Glomerular visceral epithelial cell (primary cell): ENCODE results near the gene HOXC5.
"Not testable (repeated sequence)": the region's sequence is repeated elsewhere in the genome, so short reads cannot be mapped to it uniquely, and the experiment has no call there.

Experiments used
- DNase-seq: peaks from one replicate; pipeline ENCODE4 v3.0.0-alpha.2; 2016; ENCODE audit errors: extremely low spot score

HOXC5 gene

DNA sequence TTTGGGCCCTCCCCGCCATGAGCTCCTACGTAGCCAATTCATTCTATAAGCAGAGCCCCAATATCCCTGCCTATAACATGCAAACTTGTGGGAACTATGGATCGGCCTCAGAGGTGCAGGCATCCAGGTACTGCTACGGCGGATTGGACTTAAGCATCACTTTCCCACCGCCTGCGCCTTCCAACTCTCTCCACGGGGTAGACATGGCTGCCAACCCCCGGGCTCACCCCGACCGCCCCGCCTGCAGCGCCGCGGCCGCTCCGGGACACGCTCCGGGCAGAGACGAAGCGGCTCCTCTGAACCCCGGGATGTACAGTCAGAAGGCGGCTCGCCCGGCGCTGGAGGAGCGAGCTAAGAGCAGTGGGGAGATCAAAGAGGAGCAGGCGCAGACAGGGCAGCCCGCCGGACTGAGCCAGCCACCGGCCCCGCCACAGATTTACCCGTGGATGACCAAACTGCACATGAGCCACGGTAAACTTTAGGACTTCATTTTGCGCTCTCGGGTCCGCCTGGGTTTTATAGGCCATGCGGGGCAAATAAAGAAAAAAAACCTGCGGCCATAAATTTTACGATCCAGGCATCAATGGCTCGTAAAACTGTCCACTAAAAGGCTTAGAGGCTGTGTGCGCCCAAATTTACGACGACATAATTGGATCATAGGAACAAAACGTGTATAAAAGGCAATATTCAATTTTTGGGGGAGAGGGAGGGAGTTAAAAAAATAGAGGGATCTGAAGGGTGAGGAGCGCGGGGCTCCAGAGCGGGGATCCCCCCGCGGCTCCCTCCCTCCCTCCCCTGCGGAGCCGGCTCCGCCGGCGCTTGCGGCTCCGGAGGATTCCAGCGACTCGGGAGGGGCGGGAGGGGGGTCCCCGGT, 493 bp downstream of the HOXC5 start:
- peak; percentile 26 for DNase-seq

DNA sequence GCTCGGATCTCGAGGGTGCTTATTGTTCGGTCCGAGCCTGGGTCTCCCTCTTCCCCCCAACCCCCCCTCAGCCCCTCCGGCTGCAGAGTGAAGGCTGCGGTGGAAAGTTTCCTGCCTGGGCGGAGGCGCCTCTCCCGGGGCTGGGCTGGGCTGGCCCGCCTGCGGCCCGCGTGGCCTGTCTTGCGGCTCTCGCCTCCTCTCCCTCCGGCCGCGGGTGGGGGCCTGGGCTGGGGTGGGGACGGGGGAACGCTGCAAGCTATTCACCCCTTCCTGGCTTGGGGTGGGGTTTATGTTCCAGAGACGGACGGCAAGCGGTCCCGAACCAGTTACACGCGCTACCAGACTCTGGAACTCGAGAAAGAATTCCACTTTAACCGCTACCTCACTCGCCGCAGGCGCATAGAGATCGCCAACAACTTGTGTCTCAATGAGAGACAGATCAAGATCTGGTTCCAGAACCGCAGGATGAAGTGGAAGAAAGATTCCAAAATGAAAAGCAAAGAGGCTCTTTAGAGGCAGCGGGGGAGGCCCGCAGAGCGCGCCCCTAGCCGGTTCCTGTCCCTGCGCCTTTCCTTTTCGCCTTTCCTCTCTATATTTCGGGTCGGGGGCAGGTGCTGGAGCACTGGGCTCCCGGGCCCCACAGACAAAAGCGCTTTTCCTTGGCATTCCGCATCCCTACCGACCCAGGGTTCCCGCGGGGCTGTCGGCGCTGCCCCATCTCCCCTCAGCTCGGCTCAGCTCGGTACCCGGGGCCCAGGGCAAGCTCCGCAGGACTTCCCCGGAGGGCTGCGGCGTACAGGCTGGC, 1.3 kb downstream of the HOXC5 start:
- DNase-seq: no peak

DNA sequence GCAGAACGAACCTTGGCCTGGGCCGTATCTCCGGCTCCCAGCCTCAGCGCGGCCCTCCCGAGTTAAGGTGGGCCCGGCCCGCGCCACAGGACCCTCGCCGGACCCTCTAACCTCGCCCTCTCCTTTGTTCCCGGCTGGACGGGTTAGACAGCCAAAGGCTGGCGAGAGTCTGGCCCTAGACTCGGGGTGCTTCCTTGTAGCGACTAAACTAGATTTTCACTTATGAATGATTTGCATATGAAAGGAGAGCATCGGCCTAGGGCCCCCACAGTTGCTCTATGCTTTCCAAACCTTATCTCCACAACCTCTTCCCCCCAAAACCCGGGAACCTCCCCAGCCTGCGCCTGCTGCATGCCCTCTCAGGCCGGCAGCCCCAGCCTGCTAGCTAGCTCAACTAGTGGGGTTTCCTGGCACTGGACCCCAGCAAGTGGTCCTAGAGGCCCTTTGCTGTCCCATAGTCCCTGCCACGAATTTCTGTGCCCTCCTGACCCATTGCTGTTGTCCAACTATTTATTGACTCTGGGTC, 2.0 kb downstream of the HOXC5 start:
- no peak for DNase-seq

DNA sequence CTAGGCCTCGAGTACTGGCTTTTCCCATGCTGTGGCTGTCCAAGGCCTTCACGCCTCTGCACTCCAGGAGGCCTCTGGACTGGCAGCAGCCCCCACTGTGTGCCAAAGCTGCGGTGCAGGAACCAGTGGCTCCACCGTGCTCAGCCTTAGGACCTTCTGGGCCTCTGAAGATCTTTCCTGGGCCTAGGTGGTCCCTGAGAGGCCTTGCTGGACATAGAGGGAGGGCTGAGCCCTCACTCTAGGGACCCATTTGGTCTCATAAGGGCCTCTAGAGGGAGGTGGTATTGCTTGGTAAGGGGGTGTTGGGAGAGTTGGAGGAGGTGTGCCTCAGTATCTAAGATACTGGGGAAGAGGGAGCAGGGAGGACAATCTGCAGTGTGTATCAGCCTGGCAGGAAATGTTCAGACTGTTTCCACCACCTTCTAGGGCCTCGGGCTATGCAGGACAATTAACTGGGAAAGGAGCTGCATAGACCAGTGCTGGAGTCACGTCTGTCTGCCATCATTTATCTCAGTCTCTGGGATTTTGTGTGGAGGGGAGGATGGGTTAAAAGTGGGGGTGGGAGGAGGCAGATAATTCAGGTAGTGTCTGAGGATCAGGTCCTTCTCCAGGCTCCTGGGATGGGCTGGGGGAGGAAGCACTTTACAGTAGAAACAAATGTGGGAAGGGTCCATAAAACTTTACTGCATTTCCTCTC, 2.9 kb downstream of the HOXC5 start:
- no peak for DNase-seq

DNA sequence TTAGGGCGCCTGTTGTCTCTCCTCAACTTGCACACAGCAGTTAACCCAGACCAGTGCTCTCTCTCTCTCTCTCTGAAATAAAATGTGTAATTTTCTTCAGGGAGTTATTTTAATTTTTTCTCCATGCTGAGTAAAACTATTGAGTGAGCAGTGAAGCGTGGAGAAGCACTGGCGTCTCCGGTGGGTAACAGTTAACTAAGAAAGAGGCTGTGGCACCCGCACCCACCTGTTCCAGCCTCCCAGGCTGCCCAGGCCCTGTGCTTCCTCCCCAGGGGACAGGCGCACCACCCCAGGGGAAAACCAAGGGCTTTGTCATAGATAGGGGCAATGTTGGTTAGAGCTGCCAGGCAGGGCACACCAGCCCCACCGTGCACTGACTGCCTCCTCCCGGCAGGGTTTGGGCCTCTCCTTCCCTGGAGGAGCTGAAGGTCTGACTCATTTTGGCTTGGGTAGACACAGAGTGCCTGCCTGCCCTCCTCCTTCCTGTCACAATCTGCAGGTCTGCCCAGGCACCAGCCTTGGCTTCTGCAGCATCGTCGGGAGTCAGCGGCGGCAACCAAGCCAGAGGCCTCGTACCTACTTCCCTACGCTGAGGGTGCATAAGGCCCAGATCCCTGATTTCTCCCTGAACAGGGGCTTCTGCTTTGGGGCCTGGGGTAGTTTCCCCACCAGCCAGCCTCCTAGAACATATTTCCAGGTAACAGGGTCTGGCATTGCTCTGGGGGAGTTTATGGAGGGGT, 3.9 kb downstream of the HOXC5 start:
- peak; percentile 88 for DNase-seq

DNA sequence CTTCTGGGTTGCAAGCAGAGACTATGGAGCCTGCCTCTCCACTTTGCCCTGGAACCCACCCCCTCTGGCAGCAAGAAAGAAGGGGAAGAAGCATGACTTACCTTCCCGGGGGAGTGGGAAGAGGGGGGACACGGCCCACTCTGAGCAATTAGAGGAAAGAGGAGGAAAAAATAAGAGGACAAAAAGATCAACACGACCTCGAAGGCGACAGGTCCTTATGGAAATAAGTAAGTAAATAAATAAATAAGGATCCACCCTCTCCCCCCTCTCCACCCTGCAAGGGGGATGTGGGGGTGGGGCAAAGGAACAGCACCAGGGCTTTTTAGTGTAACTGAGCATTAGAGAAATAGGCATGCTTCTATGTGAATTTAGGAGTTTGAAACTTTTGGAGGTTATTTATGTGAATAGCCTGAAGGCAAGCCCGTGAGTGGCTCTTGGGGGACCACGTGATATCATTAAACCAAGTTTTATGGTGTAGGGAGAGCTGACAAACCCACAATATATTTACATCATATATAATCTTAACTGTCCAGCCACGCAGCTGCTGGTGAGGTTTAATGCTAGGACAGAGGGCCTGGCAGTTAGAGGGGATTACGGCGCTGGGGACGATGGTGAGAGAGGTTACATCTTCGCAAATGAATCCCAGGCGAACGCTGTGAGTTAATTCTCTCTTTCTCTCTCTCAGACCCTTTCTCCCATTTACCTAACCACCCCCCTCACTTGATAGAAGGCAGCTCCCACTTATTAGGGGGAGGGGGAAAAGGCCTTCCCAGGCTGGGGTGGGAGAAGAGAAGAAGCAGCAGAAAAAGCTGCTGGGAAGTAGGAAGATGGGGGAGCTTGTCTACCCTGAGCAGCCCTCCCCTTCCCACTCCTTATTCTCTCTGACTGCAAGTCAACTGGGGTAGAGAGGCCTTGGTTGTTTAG, 4.8 kb downstream of the HOXC5 start:
- no peak for DNase-seq

DNA sequence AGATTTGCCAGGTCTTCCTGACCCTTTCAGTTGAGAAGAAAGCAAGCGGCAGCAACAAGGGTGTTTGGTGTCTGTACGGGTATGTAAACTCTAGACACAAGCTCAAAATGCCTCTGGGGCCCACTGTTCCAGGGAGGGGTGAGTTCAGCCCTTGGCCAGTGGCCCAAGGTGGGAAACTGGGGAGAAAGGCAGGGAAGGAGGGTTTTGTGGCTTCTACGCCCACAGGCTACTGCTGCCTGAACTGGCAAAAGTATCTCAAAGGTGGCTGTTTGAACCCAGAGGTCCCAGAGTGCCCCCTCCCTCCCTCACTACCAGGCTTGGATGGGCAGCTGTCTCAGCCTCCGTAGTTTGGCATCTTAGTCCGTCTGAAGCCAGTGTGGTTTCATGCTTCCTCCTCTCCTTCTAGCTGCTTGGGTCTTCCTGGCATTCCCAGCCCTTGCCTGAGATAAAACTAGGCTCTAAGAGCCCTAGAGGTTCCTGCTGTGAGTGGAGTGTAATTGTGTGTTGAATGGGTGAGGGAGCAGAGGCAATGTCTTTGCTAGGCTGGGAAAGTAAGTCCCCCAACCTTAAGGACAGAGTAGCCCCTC, 5.5 kb downstream of the HOXC5 start:
- no peak for DNase-seq

DNA sequence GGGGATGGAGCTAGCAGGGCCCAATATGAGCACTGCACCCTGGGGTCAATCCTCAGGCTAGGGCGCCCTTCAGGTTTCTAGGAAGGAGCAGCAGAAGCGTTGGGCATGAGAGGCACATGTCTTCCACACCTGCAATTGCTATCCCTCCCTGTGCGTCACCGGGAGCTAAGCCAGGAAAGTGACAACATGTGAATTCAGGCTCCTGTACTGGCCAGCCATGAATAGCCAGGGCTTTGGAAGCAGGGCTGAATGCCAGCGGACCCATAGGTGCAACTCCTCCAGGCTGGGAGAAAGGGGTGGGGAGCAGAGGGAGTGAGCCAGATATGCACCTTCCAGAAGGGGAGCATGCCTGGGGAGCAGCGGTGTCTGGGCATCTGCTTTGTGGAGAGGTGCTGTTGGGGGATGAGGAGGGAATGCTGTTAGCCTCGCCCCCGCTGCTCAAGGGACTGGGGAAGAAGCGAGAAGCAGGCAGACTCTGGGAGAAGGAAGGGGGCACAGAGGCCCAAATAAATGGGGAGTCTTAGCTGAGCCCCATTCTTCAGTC, 6.1 kb downstream of the HOXC5 start:
- DNase-seq: no peak

DNA sequence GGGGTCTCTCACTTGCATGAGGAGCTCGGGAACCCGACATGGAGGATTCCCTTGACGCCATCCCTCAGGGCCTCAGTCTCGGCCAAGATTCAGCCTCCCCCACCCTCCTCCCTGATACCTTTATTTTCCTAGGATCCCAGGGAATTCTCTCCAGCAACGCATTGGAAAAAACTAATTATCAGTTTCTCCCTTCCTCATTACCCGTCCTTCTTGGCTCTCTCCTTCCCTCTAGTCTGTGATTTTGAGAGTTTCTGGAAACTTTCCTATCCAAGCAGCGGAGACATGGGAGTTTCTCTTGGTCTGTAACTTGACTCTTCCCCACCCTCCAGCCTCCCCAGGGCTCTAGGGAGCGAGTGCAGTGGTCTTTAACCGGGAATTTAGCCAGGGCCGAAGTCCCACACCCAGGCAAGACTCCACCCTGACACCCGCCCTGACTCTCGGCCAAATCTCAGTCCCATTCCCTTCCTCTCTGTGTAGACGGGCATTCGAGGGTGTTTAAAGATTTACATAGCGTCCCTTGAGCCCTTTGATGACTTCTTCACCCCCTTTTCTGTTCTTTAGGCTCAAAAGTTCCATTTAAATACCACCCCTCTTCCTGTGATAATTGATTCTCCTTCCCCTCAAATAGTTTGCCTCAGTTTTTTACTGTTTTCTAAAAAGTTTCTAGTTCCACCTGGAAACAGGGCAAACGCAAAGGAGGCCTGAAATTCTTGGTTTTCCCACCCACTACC, 6.7 kb downstream of the HOXC5 start:
- no peak for DNase-seq

DNA sequence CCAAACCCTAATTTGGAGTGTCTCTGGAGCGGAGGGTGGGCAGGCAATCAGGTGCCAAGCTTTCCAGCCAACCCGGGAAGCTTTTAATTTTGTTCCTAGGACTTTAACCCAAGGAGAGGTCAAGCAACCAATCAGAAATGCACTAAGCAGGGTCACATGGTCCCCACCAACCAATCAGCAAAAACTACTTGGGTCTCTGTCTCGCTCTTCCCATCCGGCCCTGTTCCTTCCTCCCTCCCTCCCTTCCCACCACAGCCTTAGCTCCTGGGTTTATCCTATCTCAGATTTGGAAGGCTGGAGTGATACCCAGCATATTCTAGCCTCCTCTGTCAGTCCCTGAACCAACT, 7.3 kb downstream of the HOXC5 start:
- no peak for DNase-seq

DNA sequence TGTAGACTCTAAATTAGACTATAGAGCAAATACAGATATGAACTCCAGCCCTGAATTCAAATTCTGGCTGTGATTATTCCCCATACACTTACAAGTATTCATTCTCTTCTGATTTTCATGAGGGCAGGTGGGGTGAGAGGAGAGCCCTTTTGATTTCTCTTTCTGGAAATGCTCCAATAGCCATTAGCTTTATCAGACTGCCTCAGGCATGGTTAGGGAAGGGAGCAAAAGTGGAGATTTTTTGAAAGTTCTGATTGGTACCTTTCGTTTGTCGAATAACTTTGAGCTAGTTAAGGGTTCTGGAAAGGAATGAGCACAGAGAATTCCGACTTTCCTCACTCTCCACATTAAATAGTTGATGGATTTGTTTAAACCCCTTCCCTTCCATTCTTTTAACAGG, 7.8 kb downstream of the HOXC5 start:
- DNase-seq: no peak

DNA sequence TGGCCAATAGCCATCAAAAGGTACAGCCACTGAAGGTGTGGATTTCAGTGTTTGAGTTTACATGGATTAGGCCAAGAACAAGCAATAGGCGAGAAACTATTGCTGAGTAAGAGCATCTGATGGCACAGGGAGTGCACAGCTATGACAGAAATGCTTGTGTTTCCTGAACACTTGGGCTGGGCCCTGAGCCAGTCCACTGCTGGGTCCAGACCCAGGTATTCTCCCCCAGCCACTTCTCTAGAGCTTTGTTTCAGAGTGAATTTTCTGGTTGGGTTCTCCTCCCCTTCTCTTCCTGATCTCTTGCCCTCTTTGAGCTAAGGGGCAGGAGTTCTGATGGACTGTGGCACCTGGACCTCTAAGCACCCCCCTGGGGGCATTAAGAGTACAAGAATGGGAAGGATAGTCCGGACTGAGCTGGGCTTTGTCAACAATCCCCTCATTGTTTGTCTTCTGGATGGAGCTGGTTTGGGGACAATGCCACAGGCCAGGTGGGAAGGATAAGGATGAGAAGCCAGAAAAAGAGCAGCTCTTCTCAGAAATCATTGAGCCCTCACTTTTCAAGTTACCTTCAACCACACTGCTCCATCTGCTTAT, 8.3 kb downstream of the HOXC5 start:
- no peak for DNase-seq

DNA sequence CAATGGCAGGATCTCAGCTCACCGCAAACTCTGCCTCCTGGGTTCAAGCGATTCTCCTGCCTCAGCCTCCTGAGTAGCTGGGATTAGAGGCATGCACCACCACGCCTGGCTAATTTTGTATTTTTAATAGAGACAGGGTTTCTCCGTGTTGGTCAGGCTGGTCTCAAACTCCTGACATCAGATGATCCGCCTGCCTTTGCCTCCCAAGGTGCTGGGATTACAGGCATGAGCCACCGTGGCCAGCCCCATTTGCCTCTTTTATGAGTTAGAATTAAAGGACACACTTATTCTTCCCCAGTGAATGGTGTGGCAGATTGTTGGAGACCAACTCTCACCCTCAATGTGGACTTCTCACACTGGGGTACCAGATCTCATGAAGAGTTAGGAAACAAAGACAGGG, 9.2 kb downstream of the HOXC5 start:
- not testable (repeated sequence) for DNase-seq

DNA sequence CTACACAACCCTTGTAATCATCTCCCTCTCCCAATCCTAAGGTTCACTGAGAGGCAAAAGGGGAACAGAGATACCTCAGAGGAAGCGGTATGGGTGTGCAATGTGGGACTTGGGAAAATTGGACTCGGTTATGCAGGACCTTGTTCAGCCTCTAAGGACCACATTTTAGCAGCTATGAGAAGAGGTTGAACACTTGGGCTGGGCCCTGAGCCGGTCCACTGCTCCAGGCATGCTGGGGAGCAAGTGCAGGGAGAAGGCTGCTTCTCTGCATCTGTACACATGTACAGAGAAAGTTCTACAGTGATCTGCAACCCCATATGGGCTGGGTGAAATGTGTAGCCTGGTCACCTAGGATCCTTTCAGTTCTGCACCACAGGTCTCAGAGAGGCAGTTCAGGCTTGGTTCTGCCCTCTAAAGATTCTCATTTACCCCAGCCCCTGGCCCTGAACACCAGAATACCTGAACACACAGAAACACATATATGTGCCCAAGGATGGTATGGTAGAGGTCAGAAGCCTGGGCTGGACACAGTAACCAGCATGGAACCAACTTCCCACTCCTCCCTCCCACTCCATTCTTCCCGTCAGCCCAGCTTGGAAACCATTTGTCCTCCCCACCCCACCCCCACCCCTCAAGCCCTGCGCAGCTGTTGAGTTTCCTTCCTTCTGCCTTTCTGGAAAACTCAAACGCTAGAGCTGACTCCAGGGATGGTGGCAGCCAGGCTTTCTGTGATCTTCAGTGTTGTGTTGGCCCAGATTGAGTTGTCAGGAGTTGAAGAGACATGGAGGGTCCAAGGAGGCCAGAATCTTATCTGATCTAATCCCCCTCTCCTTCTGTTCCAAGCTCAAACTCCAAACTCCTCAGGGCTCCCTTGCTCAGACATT, 10.4 kb downstream of the HOXC5 start:
- no peak for DNase-seq

DNA sequence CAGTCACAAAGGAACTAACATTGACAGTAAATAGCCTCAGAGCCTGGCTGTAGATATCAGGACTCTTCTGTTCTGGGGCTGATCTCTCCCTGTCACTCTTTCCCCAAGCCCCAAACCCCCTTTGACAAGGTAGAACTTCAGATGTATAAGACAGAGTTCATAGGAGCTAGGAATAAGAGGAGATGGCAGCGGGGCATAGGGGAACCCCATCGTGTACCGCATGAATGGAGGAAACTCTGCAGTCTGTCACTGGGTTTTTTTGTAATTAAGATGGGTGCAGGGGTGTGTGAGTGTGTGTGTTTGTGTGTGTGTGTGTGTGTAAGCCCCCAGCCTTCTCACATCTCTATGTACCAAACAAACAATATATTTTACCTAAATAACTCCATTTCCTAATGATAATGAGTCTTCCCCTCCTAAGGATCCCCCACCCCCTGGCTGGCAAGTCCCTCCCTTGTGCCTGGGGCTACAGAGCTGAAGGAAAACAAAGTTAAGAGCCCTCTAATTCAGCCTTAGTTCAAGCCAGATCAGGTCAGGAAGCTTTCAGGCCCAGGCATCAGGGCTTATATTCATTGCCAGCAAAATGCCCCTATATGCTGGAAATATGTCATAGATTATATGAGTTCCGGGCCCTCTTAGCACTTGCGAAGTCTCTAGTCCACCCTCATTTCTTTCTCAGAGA, 11.7 kb downstream of the HOXC5 start:
- no peak for DNase-seq

DNA sequence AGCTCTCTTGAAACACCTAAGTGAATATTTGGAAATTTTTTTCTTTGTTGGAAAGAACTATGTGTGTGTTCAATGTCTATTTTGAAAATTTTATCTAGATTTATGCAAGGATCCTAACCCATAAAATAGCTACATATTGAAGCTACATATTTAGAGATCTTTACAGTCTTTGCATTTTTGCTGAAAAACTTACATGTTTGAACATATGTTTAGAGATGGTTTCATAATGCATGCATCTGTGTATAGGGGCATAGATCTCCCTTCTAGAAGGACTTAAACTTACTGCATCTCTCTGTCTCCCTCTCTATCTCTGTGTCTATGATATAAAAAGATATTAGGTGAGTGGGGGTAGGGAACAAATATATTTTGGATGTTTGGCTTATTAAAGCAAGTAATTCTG, 12.6 kb downstream of the HOXC5 start:
- no peak for DNase-seq

DNA sequence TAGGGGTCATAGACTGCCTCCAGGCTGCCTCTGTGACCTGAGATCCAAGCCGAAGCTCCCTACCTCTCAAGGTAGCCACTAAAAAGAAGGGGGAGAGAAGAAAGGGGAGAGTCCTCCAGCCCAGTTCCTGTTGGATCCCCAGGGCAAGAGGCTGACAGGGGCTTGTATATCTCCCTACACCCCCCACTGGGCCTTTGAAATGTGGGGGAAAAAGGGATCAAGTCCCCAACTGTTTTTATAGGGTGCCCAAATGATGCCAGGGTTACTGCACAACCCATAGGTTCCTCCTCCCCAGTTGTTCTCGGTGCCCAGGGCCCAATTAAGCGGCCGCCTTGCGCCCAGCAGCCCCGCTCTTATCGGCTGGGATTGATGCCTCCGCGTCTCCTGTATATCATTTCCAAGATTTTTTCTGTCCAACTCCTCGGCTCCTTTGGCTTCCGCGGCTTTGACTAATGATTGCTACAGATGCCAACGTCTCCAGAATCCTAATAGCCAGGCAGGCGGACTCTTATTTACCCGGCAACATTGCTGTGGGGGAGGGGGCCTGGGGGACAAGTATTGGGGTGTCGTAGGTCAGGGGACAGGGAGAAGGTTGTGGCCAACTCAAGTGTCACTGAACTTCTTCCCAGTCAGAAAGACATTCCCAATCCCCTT, 13.1 kb downstream of the HOXC5 start:
- no peak for DNase-seq
